Measurements from ENCODE around the gene PLAAT5. TPM values are rescaled to one million over a fixed set of nuclear protein-coding genes. Genes with fewer than 3 reads are reported as not detected.

Gene PLAAT5
- total RNA-seq, 1 donor from 2014 or later = 0.10 TPM

DNA sequence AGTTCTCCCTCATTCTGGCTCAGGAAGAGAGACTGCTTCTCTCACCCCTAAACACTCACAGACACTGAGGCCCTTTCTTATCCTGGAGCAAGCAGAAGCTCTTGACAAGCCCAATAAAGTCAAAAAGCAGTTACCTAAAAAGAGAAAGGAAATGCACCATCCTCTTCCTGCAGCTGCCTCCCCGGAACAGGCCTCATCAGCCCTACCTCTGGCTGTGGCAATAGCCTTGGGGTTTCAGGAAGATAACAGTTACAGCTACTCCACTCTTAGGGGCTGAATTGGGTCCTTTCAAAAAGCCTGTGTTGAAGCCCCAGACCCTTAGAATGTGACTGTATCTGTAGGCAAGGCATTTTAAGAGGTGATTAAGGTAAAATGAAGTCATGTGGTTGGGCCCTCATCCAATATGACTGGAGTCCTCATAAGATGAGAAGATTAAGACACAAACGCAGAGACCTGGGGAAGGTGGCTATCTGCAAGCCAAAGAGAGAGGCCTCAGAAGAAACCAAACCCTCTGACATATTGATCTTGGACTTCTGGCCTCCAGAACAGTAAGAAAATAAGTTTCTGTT, 11.4 kb upstream of the PLAAT5 start:
- no peak overlapping the region for H3K4me3 Mint-ChIP-seq (ENCODE audit: unreplicated experiment)

DNA sequence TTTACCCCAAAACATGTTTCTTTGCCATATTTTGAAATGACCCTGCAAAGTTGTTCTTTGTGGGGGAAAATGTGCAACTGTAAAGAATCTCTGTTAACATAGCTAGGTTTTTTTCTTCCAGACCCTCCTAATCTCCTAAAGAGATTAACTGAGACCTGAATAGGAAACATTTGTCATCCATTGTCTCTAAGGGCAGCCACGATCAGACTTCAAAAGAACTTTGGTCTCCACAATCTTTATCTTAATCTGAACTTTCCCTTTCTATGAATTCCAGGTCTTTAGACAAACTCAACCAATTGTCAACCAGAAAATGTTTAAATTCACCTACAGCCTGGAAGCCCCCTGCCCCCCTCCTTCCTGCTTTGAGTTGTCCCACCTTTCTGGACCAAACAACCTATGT, 10.3 kb upstream of the PLAAT5 start:
- H3K27me3 Mint-ChIP-seq (ENCODE audit: low read depth) = peaks cover 21% of the 10 kb centered on the region
- H3K4me3 Mint-ChIP-seq (ENCODE audit: unreplicated experiment) = no peak overlapping the region
- TF ChIP-seq, protein P1, sequence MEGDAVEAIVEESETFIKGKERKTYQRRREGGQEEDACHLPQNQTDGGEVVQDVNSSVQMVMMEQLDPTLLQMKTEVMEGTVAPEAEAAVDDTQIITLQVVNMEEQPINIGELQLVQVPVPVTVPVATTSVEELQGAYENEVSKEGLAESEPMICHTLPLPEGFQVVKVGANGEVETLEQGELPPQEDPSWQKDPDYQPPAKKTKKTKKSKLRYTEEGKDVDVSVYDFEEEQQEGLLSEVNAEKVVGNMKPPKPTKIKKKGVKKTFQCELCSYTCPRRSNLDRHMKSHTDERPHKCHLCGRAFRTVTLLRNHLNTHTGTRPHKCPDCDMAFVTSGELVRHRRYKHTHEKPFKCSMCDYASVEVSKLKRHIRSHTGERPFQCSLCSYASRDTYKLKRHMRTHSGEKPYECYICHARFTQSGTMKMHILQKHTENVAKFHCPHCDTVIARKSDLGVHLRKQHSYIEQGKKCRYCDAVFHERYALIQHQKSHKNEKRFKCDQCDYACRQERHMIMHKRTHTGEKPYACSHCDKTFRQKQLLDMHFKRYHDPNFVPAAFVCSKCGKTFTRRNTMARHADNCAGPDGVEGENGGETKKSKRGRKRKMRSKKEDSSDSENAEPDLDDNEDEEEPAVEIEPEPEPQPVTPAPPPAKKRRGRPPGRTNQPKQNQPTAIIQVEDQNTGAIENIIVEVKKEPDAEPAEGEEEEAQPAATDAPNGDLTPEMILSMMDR (IDR thresholded peaks at IDR 0.05) = no peak
- no peak for DNase-seq (ENCODE audit: low spot score)
- H3K4me1 Mint-ChIP-seq (ENCODE audit: low read depth) = no peaks in the 10 kb centered on the region
- H3K36me3 Mint-ChIP-seq (ENCODE audit: low read depth) = peaks cover 10% of the 10 kb centered on the region
- H3K9me3 Mint-ChIP-seq (ENCODE audit: low read depth) = peaks cover 32% of the 10 kb centered on the region
- no peak overlapping the region for H3K27ac Mint-ChIP-seq (ENCODE audit: unreplicated experiment)

More for the DNA sequence above, 11.4 kb upstream of the PLAAT5 start:
- H3K36me3 Mint-ChIP-seq (ENCODE audit: low read depth) = peaks cover 10% of the 10 kb centered on the region
- H3K27me3 Mint-ChIP-seq (ENCODE audit: low read depth) = peaks cover 13% of the 10 kb centered on the region
- TF ChIP-seq, protein P1 (IDR thresholded peaks at IDR 0.05) = no peak
- H3K9me3 Mint-ChIP-seq (ENCODE audit: low read depth) = peaks cover 27% of the 10 kb centered on the region
- DNase-seq (ENCODE audit: low spot score) = no peak
- H3K4me1 Mint-ChIP-seq (ENCODE audit: low read depth) = no peaks in the 10 kb centered on the region
- H3K27ac Mint-ChIP-seq (ENCODE audit: unreplicated experiment) = no peak overlapping the region

DNA sequence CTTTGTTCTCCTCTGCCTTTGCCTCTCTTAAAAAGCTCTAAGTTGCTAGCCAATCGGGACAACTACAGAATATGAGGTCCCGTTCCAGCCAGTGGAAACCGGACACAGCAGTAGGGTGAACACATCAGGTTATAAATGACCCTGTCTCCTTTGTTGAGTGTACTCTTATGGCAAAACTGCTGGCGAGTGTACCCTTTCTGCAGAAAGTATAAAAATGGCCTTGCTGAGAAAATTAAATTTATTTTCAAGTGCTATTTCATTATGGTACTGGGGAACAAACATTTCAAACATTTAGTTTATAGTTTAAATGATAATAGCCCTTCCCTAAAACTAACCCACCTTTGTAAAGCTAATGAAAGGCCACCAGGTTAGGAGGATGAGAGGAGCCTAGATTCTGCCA, 8.9 kb upstream of the PLAAT5 start:
- Mint-ChIP-seq H3K36me3 (ENCODE audit: low read depth) (peaks cover 12% of the 10 kb centered on the region), H3K27ac (ENCODE audit: unreplicated experiment) (no peak overlapping the region), H3K27me3 (ENCODE audit: low read depth) (peaks cover 31% of the 10 kb centered on the region), H3K4me3 (ENCODE audit: unreplicated experiment) (no peak overlapping the region), H3K4me1 (ENCODE audit: low read depth) (no peaks in the 10 kb centered on the region), H3K9me3 (ENCODE audit: low read depth) (peaks cover 32% of the 10 kb centered on the region)
- DNase-seq (ENCODE audit: low spot score) = no peak
- TF ChIP-seq, protein P1 (IDR thresholded peaks at IDR 0.05) = no peak

DNA sequence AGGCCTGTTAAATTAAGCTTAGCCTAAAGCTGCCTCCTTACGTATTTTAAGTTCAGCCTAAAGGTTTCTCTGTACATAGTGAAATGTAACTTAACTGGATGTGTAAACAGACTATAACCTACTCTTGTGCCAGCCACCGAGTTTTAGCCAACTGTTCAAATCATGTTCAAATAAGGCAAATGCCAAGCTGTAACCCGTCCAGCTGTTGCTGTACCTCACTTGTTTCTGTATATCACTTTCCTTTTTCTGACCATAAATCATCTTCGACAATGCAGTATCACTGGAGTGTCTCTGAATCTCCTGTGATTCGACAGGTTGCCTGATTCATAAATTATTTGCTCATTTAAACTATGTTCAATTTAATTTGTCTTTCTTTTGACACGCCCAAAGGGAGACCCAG, 4.0 kb upstream of the PLAAT5 start:
- H3K27ac Mint-ChIP-seq (ENCODE audit: unreplicated experiment) = no peak overlapping the region
- TF ChIP-seq, protein P1 (IDR thresholded peaks at IDR 0.05) = no peak
- peaks cover 24% of the 10 kb centered on the region for H3K9me3 Mint-ChIP-seq (ENCODE audit: low read depth)
- H3K4me1 Mint-ChIP-seq (ENCODE audit: low read depth) = peaks cover 17% of the 10 kb centered on the region
- no peak overlapping the region for H3K4me3 Mint-ChIP-seq (ENCODE audit: unreplicated experiment)
- peaks cover 7% of the 10 kb centered on the region for H3K36me3 Mint-ChIP-seq (ENCODE audit: low read depth)
- H3K27me3 Mint-ChIP-seq (ENCODE audit: low read depth) = peaks cover 57% of the 10 kb centered on the region
- no peak for DNase-seq (ENCODE audit: low spot score)

DNA sequence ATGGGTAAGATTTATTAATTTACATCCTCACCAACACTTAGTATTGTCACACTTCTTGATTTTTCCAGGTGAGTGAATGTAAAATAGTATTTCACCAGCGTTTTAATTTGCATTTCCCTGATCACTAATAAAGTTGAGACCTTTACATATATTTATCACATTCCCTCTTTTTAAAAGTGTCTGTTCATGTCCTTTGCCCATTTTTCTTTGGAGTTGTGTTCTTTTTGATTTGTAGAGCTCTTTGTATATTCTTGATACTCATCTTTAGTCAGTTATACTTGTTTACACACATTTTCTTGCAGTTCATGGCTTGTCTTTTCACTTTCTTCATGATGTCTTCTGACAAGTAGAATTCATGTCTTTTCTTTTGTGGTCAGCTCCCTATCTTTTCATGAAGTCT, 2.2 kb upstream of the PLAAT5 start:
- Mint-ChIP-seq H3K27ac (ENCODE audit: unreplicated experiment) (no peak overlapping the region), H3K4me3 (ENCODE audit: unreplicated experiment) (no peak overlapping the region), H3K36me3 (ENCODE audit: low read depth) (peaks cover 4% of the 10 kb centered on the region), H3K27me3 (ENCODE audit: low read depth) (peaks cover 54% of the 10 kb centered on the region), H3K4me1 (ENCODE audit: low read depth) (peaks cover 17% of the 10 kb centered on the region), H3K9me3 (ENCODE audit: low read depth) (peaks cover 12% of the 10 kb centered on the region)
- TF ChIP-seq, protein P1 (IDR thresholded peaks at IDR 0.05) = no peak
- no peak for DNase-seq (ENCODE audit: low spot score)
